ENCODE data around the gene MARF1.
"Not testable (repeated sequence)": the region's sequence is repeated elsewhere in the genome, so short reads cannot be mapped to it uniquely, and the experiment has no call there.

The MARF1 gene

DNA sequence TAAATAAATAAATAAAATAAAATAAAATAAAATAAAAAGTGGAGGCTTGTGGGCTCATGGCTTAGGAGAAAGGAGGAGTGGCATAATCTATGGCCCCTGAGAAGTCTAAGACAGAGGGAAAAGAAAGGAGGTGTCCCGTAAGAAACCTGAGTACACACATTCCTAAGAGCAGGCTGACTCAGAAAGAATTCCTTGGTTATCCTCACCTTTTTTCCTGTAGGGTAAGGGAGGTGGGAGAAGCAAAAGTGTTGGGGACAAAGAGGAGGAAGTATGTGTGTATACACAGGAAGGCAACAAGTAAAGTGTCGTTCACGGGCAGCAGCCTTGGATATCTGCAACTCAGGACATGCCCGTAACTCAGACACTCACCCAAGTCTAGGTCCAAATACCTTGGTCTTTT is 29.3 kb downstream of the MARF1 start:
- H3K4me3 ChIP-seq (ENCODE audit: control insufficient read depth, low read depth, low read length) = no peak overlapping the region
- TF ChIP-seq, protein P1, sequence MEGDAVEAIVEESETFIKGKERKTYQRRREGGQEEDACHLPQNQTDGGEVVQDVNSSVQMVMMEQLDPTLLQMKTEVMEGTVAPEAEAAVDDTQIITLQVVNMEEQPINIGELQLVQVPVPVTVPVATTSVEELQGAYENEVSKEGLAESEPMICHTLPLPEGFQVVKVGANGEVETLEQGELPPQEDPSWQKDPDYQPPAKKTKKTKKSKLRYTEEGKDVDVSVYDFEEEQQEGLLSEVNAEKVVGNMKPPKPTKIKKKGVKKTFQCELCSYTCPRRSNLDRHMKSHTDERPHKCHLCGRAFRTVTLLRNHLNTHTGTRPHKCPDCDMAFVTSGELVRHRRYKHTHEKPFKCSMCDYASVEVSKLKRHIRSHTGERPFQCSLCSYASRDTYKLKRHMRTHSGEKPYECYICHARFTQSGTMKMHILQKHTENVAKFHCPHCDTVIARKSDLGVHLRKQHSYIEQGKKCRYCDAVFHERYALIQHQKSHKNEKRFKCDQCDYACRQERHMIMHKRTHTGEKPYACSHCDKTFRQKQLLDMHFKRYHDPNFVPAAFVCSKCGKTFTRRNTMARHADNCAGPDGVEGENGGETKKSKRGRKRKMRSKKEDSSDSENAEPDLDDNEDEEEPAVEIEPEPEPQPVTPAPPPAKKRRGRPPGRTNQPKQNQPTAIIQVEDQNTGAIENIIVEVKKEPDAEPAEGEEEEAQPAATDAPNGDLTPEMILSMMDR (IDR thresholded peaks at IDR 0.05; ENCODE audit: control insufficient read depth, insufficient read depth, low read depth, low read length, missing control alignments) = no peak
- DNase-seq (ENCODE audit: low read depth) = no peak

DNA sequence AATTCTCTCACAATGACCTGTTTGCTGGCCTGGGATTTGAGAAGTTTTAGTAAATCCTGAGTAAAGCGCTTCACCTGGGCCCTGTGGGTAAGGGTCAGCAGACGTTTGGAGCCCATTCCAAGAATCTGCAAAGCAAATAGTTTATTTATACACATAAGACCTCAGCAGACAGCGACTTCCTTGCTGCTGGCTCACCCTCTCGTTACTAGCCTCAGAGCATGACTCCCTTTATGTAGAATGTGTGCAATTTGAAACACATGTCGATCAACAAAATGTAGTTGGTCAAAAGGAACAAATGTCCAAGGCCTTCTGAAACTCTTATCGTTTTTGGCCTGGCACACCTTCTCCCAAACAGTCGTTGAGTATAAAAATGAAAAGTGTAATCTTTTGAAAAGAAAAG is 31.3 kb downstream of the MARF1 start:
- DNase-seq (ENCODE audit: low read depth) = peak; percentile 17
- TF ChIP-seq, protein P1 (IDR thresholded peaks at IDR 0.05; ENCODE audit: control insufficient read depth, insufficient read depth, low read depth, low read length, missing control alignments) = no peak

DNA sequence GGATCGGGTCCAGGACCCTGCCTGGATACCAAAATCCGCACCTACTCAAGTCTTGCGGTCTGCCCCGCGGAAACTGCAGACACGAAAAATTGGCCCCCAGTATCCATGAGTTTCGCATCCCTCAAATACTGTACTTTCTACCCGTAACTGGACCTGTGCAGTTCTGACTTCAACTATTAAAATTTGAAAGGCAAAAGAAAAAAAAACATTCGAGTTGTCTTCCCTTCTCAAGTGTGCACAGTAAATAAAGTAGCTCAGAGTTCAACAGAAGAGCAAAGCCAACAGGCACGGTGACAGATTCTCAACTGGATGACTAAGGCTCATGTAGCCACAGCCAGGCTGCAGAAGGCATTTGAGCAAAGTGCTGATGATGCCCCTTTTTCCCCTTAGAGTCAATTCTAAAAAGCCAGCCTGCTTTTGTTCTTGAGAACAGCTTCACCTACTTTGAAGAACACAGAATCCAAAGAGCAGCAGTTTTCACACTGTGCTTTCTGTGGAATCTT is 32.5 kb downstream of the MARF1 start:
- TF ChIP-seq, protein P1 (IDR thresholded peaks at IDR 0.05; ENCODE audit: control insufficient read depth, insufficient read depth, low read depth, low read length, missing control alignments) = no peak
- DNase-seq (ENCODE audit: low read depth) = no peak
- H3K4me3 ChIP-seq (ENCODE audit: control insufficient read depth, low read depth, low read length) = no peak overlapping the region

More for the DNA sequence above, 31.3 kb downstream of the MARF1 start:
- H3K4me3 ChIP-seq (ENCODE audit: control insufficient read depth, low read depth, low read length) = no peak overlapping the region

DNA sequence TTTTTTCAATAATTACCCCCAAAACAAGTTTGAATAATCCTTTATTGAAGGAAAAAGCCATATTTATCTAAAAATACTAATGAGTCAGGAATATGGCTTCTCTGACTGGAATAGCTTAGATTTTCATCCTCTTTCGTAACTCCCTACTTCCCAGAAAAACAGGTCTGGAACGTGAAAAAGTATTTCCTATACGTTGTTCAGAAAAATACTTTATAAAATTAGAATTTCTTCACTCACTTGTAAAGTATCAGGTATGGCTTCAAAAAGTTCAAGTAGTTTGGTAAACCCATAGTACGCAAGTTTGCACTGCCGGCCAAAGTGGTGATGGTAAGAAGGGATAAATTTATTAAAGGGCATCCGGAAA is 33.7 kb downstream of the MARF1 start:
- DNase-seq (ENCODE audit: low read depth) = no peak
- TF ChIP-seq, protein P1 (IDR thresholded peaks at IDR 0.05; ENCODE audit: control insufficient read depth, insufficient read depth, low read depth, low read length, missing control alignments) = no peak

DNA sequence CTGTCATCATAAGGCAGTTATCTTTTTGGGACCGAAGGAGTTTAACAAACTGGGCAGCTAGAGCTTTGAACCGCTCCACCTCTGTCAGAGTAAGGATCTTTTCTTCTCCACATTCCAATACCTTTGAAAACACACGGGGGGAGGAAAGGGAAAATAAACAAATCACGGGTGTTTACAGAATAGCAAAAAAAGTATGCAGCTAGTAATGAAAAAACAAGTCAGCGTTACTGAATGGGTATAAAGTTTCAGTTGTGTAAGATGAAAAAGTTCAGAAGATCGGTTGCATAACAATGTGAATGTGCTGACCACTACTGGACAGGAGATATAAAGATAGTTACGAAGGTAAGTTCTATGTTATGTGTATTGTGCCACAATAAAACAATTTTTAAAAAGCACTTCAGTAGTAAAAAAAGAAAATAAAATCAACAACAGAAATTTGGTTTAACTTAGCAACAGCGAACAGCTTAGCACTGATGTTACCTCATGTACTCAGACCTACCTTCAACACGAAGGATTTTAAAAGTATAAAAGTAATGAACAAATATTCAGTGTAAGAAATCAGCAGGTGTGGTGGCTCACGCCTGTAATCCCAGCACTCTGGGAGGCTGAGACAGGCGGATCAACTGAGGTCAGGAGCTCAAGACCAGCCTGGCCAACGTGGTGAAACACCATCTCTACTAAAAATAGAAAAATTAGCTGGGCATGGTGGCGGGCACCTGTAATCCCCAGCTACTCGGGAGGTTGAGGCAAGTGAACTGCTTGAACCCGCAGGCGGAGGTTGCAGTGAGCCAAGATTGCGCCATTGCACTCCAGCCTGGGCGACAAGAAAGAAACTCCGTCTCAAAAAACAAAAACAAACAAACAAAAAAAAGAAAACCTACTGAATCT is 34.3 kb downstream of the MARF1 start:
- DNase-seq (ENCODE audit: low read depth) = no peak
- TF ChIP-seq, protein P1 (IDR thresholded peaks at IDR 0.05; ENCODE audit: control insufficient read depth, insufficient read depth, low read depth, low read length, missing control alignments) = no peak
- no peak overlapping the region for H3K4me3 ChIP-seq (ENCODE audit: control insufficient read depth, low read depth, low read length)

More for the DNA sequence above, 33.7 kb downstream of the MARF1 start:
- no peak overlapping the region for H3K4me3 ChIP-seq (ENCODE audit: control insufficient read depth, low read depth, low read length)

DNA sequence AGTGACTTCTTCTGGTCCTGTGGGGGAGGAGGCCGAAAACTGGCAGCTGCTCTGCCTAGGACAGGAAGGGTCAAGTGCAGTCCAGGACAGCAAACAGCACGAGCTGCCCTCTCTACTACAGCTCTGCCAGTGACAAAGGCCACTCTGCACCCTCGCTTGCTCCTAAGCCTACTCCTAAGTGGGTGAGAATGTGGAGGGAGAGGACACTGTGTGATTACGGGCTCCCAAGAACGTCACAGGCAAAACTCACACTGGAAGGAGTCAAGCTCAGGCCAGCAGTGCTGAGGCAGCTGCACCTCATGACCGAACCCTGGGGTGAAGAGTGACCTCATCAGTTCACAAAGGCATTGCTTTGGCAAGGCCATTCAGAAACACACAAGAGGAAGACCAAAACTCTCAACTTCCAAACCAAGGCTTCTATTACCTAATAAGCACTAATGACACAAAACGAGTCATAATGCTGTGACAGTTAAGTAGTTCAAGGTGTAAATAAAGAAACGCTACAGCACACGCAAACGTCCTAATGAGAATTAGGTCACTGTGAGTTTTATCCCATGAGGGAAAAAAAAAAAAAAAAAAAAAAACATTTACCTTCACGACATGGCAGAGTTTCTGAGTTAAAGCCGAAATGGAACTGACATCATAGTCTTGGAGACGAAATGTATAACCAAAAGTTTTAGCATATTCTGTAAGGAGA is 35.1 kb downstream of the MARF1 start:
- no peak for DNase-seq (ENCODE audit: low read depth)
- TF ChIP-seq, protein P1 (IDR thresholded peaks at IDR 0.05; ENCODE audit: control insufficient read depth, insufficient read depth, low read depth, low read length, missing control alignments) = no peak
- no peak overlapping the region for H3K4me3 ChIP-seq (ENCODE audit: control insufficient read depth, low read depth, low read length)

DNA sequence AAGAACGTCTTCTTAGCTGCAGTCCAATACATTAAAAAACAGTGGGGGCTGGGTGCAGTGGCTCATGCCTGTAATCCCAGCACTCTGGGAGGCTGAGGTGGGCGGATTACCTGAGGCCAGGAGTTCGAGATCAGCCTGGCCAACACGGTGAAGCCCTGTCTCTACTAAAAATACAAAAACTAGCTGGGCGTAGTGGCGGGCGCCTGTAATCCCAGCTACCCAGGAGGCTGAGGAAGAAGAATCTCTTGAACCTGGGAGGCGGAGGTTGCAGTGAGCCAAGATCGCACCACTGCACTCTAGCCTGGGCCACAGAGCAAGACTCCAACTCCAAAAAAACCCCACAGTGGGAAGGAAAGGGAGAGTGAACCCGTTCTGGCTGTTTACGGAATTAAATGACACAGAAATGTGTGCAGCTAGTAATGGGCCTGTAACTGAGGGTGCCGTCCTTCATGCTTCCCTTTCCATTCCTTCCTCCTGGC is 35.7 kb downstream of the MARF1 start:
- not testable (repeated sequence) for DNase-seq (ENCODE audit: low read depth); H3K4me3 ChIP-seq (ENCODE audit: control insufficient read depth, low read depth, low read length)
